A549 (cell line): ENCODE measurements around the gene ZNF829. TPM values are rescaled to one million over a fixed set of nuclear protein-coding genes. Genes with fewer than 3 reads are reported as not detected.

ENCODE experiments used
- ATAC-seq, 2 experiments: fragments of 200-7000 bp in 1 of 2; fragments of >200 bp in 1 of 2; cut with Nextera tagmentation in 1 of 2; cut with Tn5 transposase in 1 of 2; 3 replicates each; pipeline versions ENCODE4 v1.8.0 to v1.9.1; 2018 to 2020; ENCODE audit warnings: mild to moderate bottlenecking in 1 of 2, moderate library complexity in 1 of 2
- CTCF ChIA-PET: fragments of 300-600 bp; sonication (Branson Sonifier 250); formaldehyde crosslinking; extraction: SDS; loops from one replicate; lab custom pipeline; 2021; ENCODE audit warnings: antibody characterized with exemption, inconsistent platforms; lab: Yijun Ruan, JAX
- POLR2A ChIA-PET: fragments of 350-600 bp; formaldehyde crosslinking; extraction: SDS; loops from one replicate; lab custom pipeline; 2021; ENCODE audit warnings: antibody characterized with exemption, inconsistent platforms; lab: Yijun Ruan, JAX
- DNase-seq, 2 experiments: peaks; one replicate each; pipeline versions ENCODE4 v3.0.0 to v3.0.0-alpha.2; 2011 to 2016; ENCODE audit warnings: low read depth in 1 of 2, low spot score in 1 of 2
- FAIRE-seq: peaks from 2 replicates; lab custom pipeline; 2011; peaks lifted over from hg19 to GRCh38; lab: Jason Lieb, UNC
- H3K27ac ChIP-seq, 2 experiments: fragments of >200 bp; sonication (Bioruptor Twin); formaldehyde crosslinking; 3 replicates each; pipeline ENCODE4 v1.5.1; 2016 to 2017
- H3K4me1 ChIP-seq: fragments of >200 bp; sonication (Bioruptor Twin); formaldehyde crosslinking; 3 replicates; pipeline ENCODE4 v1.6.1; 2016
- H3K4me2 ChIP-seq: fragments of >200 bp; sonication (Bioruptor Twin); formaldehyde crosslinking; 3 replicates; pipeline ENCODE4 v1.6.1; 2016
- H3K4me3 ChIP-seq: fragments of >200 bp; sonication (Bioruptor Twin); formaldehyde crosslinking; 3 replicates; pipeline ENCODE4 v1.5.1; 2016
- H3K9me3 ChIP-seq: fragments of >200 bp; sonication (Bioruptor Twin); formaldehyde crosslinking; 3 replicates; pipeline ENCODE4 v1.6.1; 2016
- CHD4 ChIP-seq: fragments of 200-600 bp; sonication (generic); IDR thresholded peaks from 2 replicates; pipeline ENCODE4 v1.6.1; 2016; ENCODE audit warnings: antibody characterized with exemption, mild to moderate bottlenecking, borderline replicate concordance
- FOSB ChIP-seq: fragments of 250-450 bp; sonication (Bioruptor Pico); IDR thresholded peaks from 2 replicates; pipeline ENCODE4 v1.5.0; 2020; ENCODE audit warnings: mild to moderate bottlenecking, moderate library complexity
- FOXS1 ChIP-seq: fragments of 250-450 bp; sonication (Bioruptor Pico); IDR thresholded peaks from 2 replicates; pipeline ENCODE4 v1.5.0; 2020; ENCODE audit warnings: mild to moderate bottlenecking, moderate library complexity
- GATA3 ChIP-seq: IDR thresholded peaks from 2 replicates; pipeline ENCODE4 v1.6.1; 2012; ENCODE audit warnings: borderline replicate concordance
- HOXA7 ChIP-seq: fragments of 250-450 bp; sonication (Bioruptor Pico); IDR thresholded peaks from 2 replicates; pipeline ENCODE4 v1.5.0; 2020; ENCODE audit warnings: mild to moderate bottlenecking, moderate library complexity
- JUN ChIP-seq, 2 experiments: fragments of >200 bp; sonication (Bioruptor Twin); formaldehyde crosslinking; IDR thresholded peaks; 2 replicates in 1 of 2; 3 replicates in 1 of 2; pipeline ENCODE4 v1.6.1; 2016 to 2017
- RAD21 ChIP-seq, 2 experiments: fragments of >200 bp in 1 of 2; sonication (Bioruptor Twin) in 1 of 2; formaldehyde crosslinking in 1 of 2; IDR thresholded peaks in 1 of 2; conservative IDR thresholded peaks in 1 of 2; 2 replicates in 1 of 2; 3 replicates in 1 of 2; pipeline ENCODE4 v1.6.1; 2012 to 2018; ENCODE audit warnings: inconsistent platforms in 1 of 2
- SMC3 ChIP-seq: fragments of >200 bp; sonication (Bioruptor Twin); formaldehyde crosslinking; IDR thresholded peaks from 3 replicates; pipeline ENCODE4 v1.6.1; 2018; ENCODE audit warnings: inconsistent platforms
- SREBF2 ChIP-seq: fragments of 450-650 bp; IDR thresholded peaks from 2 replicates; pipeline ENCODE4 v1.6.1; 2014; ENCODE audit warnings: mild to moderate bottlenecking, moderate library complexity
- ZNF302 ChIP-seq: fragments of 250-450 bp; sonication (Bioruptor Pico); IDR thresholded peaks from 2 replicates; pipeline ENCODE4 v1.9.0; 2021; ENCODE audit warnings: inconsistent platforms, mild to moderate bottlenecking, moderate library complexity
- WGBS: methylation state at CpG from one replicate; pipeline ENCODE4 v1.1.6; 2017; ENCODE audit errors: missing lambda C conversion rate; 5-methylcytosine and 5-hydroxymethylcytosine counted together
- polyA plus RNA-seq, 4 experiments: library from polyadenylated mRNA; depleted of rRNA in 3 of 4; stranded (reverse); fragments of >200 nt; fragmentation: RNase III in 1 of 4; extraction: RNeasy Plus Mini Kit Qiagen cat#74134 plus additional on column Dnase treatment in 1 of 4; gene quantifications; 2 replicates in 3 of 4; 3 replicates in 1 of 4; pipeline ENCODE4 v1.2.3, GENCODE V29; 2011 to 2017
- TF ChIP-seq, protein P1 (sequence below): IDR thresholded peaks from 2 replicates; pipeline ENCODE4 v1.6.1; 2012
- TF ChIP-seq, protein P2 (sequence below): fragments of >200 bp; sonication (Bioruptor Twin); formaldehyde crosslinking; IDR thresholded peaks from 3 replicates; pipeline ENCODE4 v1.6.1; 2016
- TF ChIP-seq, protein P3 (sequence below): fragments of 200-600 bp; sonication (generic); IDR thresholded peaks from 2 replicates; pipeline ENCODE4 v1.6.1; 2016; ENCODE audit warnings: antibody characterized with exemption, mild to moderate bottlenecking, moderate library complexity

ZNF829 gene
- polyA plus RNA-seq, 2 of the 4 experiments (the other 2 are of a cell fraction): 0.48 to 1.00 TPM

DNA sequence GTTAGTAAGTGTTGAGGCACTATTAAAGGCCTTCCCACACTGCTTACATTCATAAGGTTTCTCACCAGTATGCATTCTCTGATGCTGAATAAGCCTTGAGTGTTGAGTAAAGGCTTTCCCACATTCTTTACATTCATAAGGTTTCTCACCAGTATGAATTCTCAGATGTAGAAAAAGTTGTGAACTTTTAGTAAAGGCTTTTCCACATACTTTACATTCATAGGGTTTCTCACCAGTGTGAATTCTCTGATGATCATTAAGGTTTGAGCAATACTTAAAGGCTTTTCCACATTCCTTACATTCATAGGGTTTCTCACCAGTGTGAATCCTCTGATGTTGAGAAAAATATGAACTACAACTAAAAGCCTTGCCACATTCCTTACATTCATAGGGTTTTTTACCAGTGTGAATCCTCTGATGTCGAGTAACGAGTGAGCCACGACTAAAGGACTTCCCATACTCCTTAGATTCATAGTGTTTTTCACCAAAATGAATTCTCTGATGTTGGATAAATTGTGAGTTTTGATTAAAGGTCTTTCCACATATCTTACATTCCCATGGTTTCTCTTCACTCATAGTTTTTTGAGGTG is 24.2 kb downstream of the ZNF829 start:
- 21% methylated on average over 3 of the region's 3 CpGs for WGBS
- ChIA-PET CTCF (no interaction called here), POLR2A (no interaction called here)
- Histone ChIP-seq H3K4me3 (no peak overlapping the region), H3K4me1 (no peaks in the 10 kb centered on the region), H3K27ac (no peak overlapping the region), H3K9me3 (peaks cover 92% of the 10 kb centered on the region), H3K4me2 (no peak overlapping the region)
- DNase-seq (no peak), FAIRE-seq (no peak), ATAC-seq (no peak)
- TF ChIP-seq RAD21 (conservative IDR thresholded peaks at IDR 0.05 in 1 of 2, IDR thresholded peaks at IDR 0.05 in 1 of 2) (no peak), GATA3 (peak; percentile 54; the same call in 1 of the 2 replicates)

DNA sequence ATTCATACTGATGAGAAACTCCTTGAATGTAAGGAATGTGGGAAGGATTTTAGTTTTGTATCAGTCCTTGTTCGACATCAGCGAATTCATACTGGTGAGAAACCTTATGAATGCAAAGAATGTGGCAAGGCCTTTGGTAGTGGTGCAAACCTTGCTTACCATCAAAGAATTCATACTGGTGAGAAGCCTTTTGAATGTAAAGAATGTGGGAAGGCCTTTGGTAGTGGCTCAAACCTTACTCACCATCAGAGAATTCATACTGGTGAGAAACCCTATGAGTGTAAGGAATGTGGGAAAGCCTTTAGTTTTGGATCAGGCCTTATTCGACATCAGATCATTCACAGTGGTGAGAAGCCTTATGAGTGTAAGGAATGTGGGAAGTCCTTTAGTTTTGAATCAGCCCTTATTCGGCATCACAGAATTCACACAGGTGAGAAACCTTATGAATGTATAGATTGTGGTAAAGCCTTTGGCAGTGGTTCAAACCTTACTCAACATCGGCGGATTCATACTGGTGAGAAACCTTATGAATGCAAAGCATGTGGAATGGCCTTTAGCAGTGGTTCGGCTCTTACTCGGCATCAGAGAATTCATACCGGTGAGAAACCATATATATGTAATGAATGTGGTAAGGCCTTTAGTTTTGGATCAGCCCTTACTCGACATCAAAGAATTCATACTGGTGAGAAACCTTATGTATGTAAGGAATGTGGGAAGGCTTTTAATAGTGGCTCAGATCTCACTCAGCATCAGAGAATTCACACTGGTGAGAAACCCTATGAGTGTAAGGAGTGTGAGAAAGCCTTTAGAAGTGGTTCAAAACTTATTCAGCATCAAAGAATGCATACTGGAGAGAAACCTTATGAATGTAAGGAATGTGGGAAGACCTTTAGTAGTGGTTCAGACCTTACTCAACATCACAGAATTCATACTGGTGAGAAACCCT is 38.8 kb downstream of the ZNF829 start:
- DNase-seq (peak in 1 of 2 experiments; percentile 12), FAIRE-seq (peak; percentile 80), ATAC-seq (no peak)
- Histone ChIP-seq H3K4me3 (no peak overlapping the region), H3K4me1 (no peaks in the 10 kb centered on the region), H3K27ac (no peak overlapping the region), H3K4me2 (no peak overlapping the region), H3K9me3 (peaks cover 95% of the 10 kb centered on the region)
- CTCF ChIA-PET: no interaction called here
- POLR2A ChIA-PET: no interaction called here
- 59% methylated on average over 10 of the region's 10 CpGs for WGBS
- no peak for TF ChIP-seq SMC3
- TF ChIP-seq GATA3: peak; percentile 13; the same call in 1 of the 2 replicates

DNA sequence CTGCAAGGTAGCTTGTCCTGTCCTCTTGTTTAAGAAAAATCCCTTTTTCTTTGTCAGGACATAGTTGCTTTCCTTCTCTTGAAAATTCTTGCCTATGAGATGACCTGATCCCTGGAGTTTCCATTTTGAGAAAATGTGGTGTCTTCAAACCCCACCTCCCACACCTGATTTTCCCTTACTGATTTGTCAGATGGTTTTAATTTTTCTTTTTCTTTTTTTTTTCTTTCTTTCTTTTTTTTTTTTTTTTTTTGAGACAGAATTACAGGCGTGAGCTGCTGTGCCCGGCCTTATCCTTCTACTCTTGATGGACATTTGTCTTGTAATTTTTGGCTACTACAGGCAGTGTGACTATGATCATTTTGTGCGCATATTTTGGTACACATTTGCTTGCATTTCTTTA is 64.2 kb downstream of the ZNF829 start:
- POLR2A ChIA-PET: interaction anchor here (0.7 kb wide), 1 partner anchor 106 kb away, joined by 4 read pairs; no protein-coding TSS in a partner anchor
- H3K4me1 ChIP-seq: no peaks in the 10 kb centered on the region
- H3K27ac ChIP-seq: no peak overlapping the region
- WGBS: 49% methylated on average over 3 of the region's 3 CpGs
- ATAC-seq: no peak
- CTCF ChIA-PET: no interaction called here
- H3K4me2 ChIP-seq: no peak overlapping the region
- DNase-seq: no peak
- FAIRE-seq: no peak
- TF ChIP-seq ZNF302 (CRISPR knock-in tag): no peak
- no peak for TF ChIP-seq FOXS1 (CRISPR knock-in tag)
- TF ChIP-seq, protein P1, sequence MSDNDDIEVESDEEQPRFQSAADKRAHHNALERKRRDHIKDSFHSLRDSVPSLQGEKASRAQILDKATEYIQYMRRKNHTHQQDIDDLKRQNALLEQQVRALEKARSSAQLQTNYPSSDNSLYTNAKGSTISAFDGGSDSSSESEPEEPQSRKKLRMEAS: no peak
- no peak for TF ChIP-seq SREBF2
- TF ChIP-seq FOSB (CRISPR knock-in tag): no peak
- TF ChIP-seq RAD21 (conservative IDR thresholded peaks at IDR 0.05 in 1 of 2, IDR thresholded peaks at IDR 0.05 in 1 of 2): no peak
- TF ChIP-seq SMC3: no peak
- TF ChIP-seq CHD4: no peak
- TF ChIP-seq HOXA7 (CRISPR knock-in tag): no peak
- TF ChIP-seq, protein P2, sequence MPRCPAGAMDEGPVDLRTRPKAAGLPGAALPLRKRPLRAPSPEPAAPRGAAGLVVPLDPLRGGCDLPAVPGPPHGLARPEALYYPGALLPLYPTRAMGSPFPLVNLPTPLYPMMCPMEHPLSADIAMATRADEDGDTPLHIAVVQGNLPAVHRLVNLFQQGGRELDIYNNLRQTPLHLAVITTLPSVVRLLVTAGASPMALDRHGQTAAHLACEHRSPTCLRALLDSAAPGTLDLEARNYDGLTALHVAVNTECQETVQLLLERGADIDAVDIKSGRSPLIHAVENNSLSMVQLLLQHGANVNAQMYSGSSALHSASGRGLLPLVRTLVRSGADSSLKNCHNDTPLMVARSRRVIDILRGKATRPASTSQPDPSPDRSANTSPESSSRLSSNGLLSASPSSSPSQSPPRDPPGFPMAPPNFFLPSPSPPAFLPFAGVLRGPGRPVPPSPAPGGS: no peak
- no peak for TF ChIP-seq JUN (IDR thresholded peaks at IDR 0.05)
- TF ChIP-seq, protein P3, sequence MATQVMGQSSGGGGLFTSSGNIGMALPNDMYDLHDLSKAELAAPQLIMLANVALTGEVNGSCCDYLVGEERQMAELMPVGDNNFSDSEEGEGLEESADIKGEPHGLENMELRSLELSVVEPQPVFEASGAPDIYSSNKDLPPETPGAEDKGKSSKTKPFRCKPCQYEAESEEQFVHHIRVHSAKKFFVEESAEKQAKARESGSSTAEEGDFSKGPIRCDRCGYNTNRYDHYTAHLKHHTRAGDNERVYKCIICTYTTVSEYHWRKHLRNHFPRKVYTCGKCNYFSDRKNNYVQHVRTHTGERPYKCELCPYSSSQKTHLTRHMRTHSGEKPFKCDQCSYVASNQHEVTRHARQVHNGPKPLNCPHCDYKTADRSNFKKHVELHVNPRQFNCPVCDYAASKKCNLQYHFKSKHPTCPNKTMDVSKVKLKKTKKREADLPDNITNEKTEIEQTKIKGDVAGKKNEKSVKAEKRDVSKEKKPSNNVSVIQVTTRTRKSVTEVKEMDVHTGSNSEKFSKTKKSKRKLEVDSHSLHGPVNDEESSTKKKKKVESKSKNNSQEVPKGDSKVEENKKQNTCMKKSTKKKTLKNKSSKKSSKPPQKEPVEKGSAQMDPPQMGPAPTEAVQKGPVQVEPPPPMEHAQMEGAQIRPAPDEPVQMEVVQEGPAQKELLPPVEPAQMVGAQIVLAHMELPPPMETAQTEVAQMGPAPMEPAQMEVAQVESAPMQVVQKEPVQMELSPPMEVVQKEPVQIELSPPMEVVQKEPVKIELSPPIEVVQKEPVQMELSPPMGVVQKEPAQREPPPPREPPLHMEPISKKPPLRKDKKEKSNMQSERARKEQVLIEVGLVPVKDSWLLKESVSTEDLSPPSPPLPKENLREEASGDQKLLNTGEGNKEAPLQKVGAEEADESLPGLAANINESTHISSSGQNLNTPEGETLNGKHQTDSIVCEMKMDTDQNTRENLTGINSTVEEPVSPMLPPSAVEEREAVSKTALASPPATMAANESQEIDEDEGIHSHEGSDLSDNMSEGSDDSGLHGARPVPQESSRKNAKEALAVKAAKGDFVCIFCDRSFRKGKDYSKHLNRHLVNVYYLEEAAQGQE: no peak
- H3K9me3 ChIP-seq: peaks cover 95% of the 10 kb centered on the region
- H3K4me3 ChIP-seq: no peak overlapping the region
